HepG2 (cell line): ENCODE measurements around the gene CAMK2G. TPM values are rescaled to one million over a fixed set of nuclear protein-coding genes. Genes with fewer than 3 reads are reported as not detected.

Experiments used
- CAMTA2 ChIP-seq: sonication (generic); formaldehyde crosslinking; IDR thresholded peaks from 2 replicates; pipeline ENCODE4 v1.4.0; 2020; ENCODE audit warnings: mild to moderate bottlenecking, missing genetic modification reagents, borderline replicate concordance
- EEA1 ChIP-seq: sonication (generic); formaldehyde crosslinking; IDR thresholded peaks from 2 replicates; pipeline ENCODE4 v1.5.1; 2020; ENCODE audit warnings: mild to moderate bottlenecking, missing genetic modification reagents, borderline replicate concordance
- GATAD2A ChIP-seq: IDR thresholded peaks from 2 replicates; pipeline ENCODE4 v1.6.1; 2016
- KLF11 ChIP-seq: IDR thresholded peaks from 2 replicates; pipeline ENCODE4 v1.6.1; 2016; ENCODE audit warnings: missing compliant biosample characterization
- MAF1 ChIP-seq: sonication (generic); formaldehyde crosslinking; IDR thresholded peaks from 2 replicates; pipeline ENCODE4 v1.5.0; 2020; ENCODE audit warnings: missing genetic modification reagents, borderline replicate concordance
- MBD4 ChIP-seq: IDR thresholded peaks from 2 replicates; pipeline ENCODE4 v1.6.1; 2012; ENCODE audit warnings: low read length, inconsistent platforms, borderline replicate concordance
- NONO ChIP-seq, 2 experiments: fragments of 450-650 bp in 1 of 2; sonication (generic) in 1 of 2; formaldehyde crosslinking in 1 of 2; IDR thresholded peaks in 1 of 2; conservative IDR thresholded peaks in 1 of 2; 2 replicates each; pipeline versions ENCODE4 v1.6.1 to v1.8.0; 2017 to 2022; ENCODE audit warnings: mild to moderate bottlenecking in 1 of 2, missing genetic modification reagents in 1 of 2, moderate library complexity in 1 of 2
- RXRA ChIP-seq: sonication (generic); formaldehyde crosslinking; IDR thresholded peaks from 2 replicates; pipeline ENCODE4 v1.5.1; 2020; ENCODE audit warnings: missing genetic modification reagents
- SUZ12 ChIP-seq: fragments of 150-350 bp; IDR thresholded peaks from 2 replicates; pipeline ENCODE4 v1.6.1; 2014; ENCODE audit warnings: low read depth, low read length
- ZC3H4 ChIP-seq: sonication (generic); formaldehyde crosslinking; IDR thresholded peaks from 2 replicates; pipeline ENCODE4 v1.4.0; 2020; ENCODE audit warnings: missing genetic modification reagents, borderline replicate concordance
- ZNF552 ChIP-seq: sonication (generic); formaldehyde crosslinking; IDR thresholded peaks from 2 replicates; pipeline ENCODE4 v1.9.0; 2022; ENCODE audit warnings: missing genetic modification reagents, mild to moderate bottlenecking, borderline replicate concordance
- ZNF572 ChIP-seq: sonication (generic); formaldehyde crosslinking; IDR thresholded peaks from 2 replicates; pipeline ENCODE4 v1.5.1; 2020; ENCODE audit warnings: mild to moderate bottlenecking, missing genetic modification reagents
- ZNF878 ChIP-seq: sonication (generic); formaldehyde crosslinking; IDR thresholded peaks from 2 replicates; pipeline ENCODE4 v1.8.1; 2023; ENCODE audit warnings: mild to moderate bottlenecking, missing genetic modification reagents, moderate library complexity
- ZNF883 ChIP-seq: sonication (generic); formaldehyde crosslinking; IDR thresholded peaks from 2 replicates; pipeline ENCODE4 v1.5.1; 2020; ENCODE audit warnings: mild to moderate bottlenecking, missing genetic modification reagents; ENCODE audit errors: not compliant biosample characterization
- ZSCAN21 ChIP-seq: sonication (generic); formaldehyde crosslinking; IDR thresholded peaks from 2 replicates; pipeline ENCODE4 v1.8.0; 2022; ENCODE audit warnings: mild to moderate bottlenecking, missing genetic modification reagents, moderate library complexity, borderline replicate concordance
- polyA plus RNA-seq, 8 experiments: library from polyadenylated mRNA; depleted of rRNA in 3 of 8; stranded (reverse) in 7 of 8; unstranded in 1 of 8; fragments of >200 nt; fragmentation: Illumina TruSeq in 4 of 8; extraction: Trizol in 4 of 8; gene quantifications; 2 replicates each; pipeline versions ENCODE4 v1.2.1 to v1.2.3, GENCODE V29; 2011 to 2016; ENCODE audit warnings: low read depth in 4 of 8, missing spikeins in 1 of 8, mixed read lengths in 1 of 8; ENCODE audit not compliant: insufficient read depth in 1 of 8
- total RNA-seq, 5 experiments: library from RNA; depleted of rRNA; stranded (reverse); fragments of >200 nt; fragmentation: Illumina TruSeq; extraction: Trizol; gene quantifications; 2 replicates each; pipeline ENCODE4 v1.2.3, GENCODE V29; 2016; ENCODE audit warnings: low read depth in 1 of 5
- TF ChIP-seq, protein P1 (sequence below): sonication (generic); formaldehyde crosslinking; IDR thresholded peaks from 2 replicates; pipeline ENCODE4 v1.4.0; 2020; ENCODE audit warnings: mild to moderate bottlenecking, missing genetic modification reagents
- TF ChIP-seq, protein P2 (sequence below): sonication (generic); formaldehyde crosslinking; IDR thresholded peaks from 2 replicates; pipeline ENCODE4 v1.4.0; 2020; ENCODE audit warnings: missing genetic modification reagents, borderline replicate concordance
- TF ChIP-seq, protein P3 (sequence below): sonication (generic); formaldehyde crosslinking; IDR thresholded peaks from 2 replicates; pipeline ENCODE4 v1.8.1; 2022; ENCODE audit warnings: low read depth, mild to moderate bottlenecking, missing genetic modification reagents

CAMK2G gene
- total and polyA plus RNA-seq, 2 of the 13 experiments (the other 11 are each of a cell fraction or from before 2014, with no cell fraction given), result 15.9 to 18.8 TPM

DNA sequence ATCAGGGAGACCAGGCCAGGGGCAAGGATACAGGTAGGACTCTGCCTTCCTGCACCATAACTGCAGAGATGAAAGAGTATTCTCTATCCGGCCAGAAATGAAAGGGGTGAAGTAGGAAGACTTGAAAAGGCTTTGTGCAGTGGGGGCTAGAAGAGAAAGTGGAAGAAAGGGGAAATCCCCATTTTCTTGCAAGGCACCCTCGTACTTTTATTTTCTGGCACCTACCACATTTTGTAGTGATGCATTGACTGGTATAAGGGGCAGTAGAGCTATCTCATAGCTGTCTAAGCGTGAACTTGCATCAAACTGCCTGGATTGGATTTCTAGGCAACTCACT is 752 bp upstream of the CAMK2G start (continued):
- TF ChIP-seq ZNF878 (CRISPR knock-in tag) (peak; percentile 19; the same call in 1 of the 2 replicates), GATAD2A (CRISPR knock-in tag) (0 out of 2 replicates have a peak, but pooled peaks have one; percentile 5), ZSCAN21 (CRISPR knock-in tag) (0 out of 2 replicates have a peak, but pooled peaks have one; percentile 4), ZNF572 (CRISPR knock-in tag) (no peak), ZNF552 (CRISPR knock-in tag) (no peak), NONO (IDR thresholded peaks at IDR 0.05) (no peak), NONO (CRISPR knock-in tag; conservative IDR thresholded peaks at IDR 0.05) (no peak), CAMTA2 (no peak), RXRA (CRISPR knock-in tag) (no peak), KLF11 (CRISPR knock-in tag) (no peak), MBD4 (no peak), SUZ12 (no peak), MAF1 (no peak), ZNF883 (peak; percentile 14), ZC3H4 (CRISPR knock-in tag) (no peak), EEA1 (no peak)
- TF ChIP-seq, protein P1, sequence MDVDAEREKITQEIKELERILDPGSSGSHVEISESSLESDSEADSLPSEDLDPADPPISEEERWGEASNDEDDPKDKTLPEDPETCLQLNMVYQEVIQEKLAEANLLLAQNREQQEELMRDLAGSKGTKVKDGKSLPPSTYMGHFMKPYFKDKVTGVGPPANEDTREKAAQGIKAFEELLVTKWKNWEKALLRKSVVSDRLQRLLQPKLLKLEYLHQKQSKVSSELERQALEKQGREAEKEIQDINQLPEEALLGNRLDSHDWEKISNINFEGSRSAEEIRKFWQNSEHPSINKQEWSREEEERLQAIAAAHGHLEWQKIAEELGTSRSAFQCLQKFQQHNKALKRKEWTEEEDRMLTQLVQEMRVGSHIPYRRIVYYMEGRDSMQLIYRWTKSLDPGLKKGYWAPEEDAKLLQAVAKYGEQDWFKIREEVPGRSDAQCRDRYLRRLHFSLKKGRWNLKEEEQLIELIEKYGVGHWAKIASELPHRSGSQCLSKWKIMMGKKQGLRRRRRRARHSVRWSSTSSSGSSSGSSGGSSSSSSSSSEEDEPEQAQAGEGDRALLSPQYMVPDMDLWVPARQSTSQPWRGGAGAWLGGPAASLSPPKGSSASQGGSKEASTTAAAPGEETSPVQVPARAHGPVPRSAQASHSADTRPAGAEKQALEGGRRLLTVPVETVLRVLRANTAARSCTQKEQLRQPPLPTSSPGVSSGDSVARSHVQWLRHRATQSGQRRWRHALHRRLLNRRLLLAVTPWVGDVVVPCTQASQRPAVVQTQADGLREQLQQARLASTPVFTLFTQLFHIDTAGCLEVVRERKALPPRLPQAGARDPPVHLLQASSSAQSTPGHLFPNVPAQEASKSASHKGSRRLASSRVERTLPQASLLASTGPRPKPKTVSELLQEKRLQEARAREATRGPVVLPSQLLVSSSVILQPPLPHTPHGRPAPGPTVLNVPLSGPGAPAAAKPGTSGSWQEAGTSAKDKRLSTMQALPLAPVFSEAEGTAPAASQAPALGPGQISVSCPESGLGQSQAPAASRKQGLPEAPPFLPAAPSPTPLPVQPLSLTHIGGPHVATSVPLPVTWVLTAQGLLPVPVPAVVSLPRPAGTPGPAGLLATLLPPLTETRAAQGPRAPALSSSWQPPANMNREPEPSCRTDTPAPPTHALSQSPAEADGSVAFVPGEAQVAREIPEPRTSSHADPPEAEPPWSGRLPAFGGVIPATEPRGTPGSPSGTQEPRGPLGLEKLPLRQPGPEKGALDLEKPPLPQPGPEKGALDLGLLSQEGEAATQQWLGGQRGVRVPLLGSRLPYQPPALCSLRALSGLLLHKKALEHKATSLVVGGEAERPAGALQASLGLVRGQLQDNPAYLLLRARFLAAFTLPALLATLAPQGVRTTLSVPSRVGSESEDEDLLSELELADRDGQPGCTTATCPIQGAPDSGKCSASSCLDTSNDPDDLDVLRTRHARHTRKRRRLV, result no peak
- TF ChIP-seq, protein P2, sequence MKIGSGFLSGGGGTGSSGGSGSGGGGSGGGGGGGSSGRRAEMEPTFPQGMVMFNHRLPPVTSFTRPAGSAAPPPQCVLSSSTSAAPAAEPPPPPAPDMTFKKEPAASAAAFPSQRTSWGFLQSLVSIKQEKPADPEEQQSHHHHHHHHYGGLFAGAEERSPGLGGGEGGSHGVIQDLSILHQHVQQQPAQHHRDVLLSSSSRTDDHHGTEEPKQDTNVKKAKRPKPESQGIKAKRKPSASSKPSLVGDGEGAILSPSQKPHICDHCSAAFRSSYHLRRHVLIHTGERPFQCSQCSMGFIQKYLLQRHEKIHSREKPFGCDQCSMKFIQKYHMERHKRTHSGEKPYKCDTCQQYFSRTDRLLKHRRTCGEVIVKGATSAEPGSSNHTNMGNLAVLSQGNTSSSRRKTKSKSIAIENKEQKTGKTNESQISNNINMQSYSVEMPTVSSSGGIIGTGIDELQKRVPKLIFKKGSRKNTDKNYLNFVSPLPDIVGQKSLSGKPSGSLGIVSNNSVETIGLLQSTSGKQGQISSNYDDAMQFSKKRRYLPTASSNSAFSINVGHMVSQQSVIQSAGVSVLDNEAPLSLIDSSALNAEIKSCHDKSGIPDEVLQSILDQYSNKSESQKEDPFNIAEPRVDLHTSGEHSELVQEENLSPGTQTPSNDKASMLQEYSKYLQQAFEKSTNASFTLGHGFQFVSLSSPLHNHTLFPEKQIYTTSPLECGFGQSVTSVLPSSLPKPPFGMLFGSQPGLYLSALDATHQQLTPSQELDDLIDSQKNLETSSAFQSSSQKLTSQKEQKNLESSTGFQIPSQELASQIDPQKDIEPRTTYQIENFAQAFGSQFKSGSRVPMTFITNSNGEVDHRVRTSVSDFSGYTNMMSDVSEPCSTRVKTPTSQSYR (CRISPR knock-in tag), result no peak
- TF ChIP-seq, protein P3, sequence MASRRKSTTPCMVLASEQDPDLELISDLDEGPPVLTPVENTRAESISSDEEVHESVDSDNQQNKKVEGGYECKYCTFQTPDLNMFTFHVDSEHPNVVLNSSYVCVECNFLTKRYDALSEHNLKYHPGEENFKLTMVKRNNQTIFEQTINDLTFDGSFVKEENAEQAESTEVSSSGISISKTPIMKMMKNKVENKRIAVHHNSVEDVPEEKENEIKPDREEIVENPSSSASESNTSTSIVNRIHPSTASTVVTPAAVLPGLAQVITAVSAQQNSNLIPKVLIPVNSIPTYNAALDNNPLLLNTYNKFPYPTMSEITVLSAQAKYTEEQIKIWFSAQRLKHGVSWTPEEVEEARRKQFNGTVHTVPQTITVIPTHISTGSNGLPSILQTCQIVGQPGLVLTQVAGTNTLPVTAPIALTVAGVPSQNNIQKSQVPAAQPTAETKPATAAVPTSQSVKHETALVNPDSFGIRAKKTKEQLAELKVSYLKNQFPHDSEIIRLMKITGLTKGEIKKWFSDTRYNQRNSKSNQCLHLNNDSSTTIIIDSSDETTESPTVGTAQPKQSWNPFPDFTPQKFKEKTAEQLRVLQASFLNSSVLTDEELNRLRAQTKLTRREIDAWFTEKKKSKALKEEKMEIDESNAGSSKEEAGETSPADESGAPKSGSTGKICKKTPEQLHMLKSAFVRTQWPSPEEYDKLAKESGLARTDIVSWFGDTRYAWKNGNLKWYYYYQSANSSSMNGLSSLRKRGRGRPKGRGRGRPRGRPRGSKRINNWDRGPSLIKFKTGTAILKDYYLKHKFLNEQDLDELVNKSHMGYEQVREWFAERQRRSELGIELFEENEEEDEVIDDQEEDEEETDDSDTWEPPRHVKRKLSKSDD, result no peak
